Cardiac muscle cell (in vitro differentiated cells and primary cell): ENCODE data around the gene LRMDA. TPM values are rescaled to one million over a fixed set of nuclear protein-coding genes. Genes with fewer than 3 reads are reported as not detected.

Source experiments
- DNase-seq, 2 donors: peaks; one replicate each; pipeline versions ENCODE4 v3.0.0 to v3.0.0-alpha.2; 2010 to 2017; ENCODE audit warnings: low read depth in 1 of 2, low spot score in 1 of 2
- H3K27ac ChIP-seq: fragments of 200-600 bp; sonication (generic); 2 replicates; pipeline ENCODE4 v1.5.1; 2016
- H3K27me3 ChIP-seq: fragments of 200-600 bp; sonication (generic); 2 replicates; pipeline ENCODE4 v1.6.0; 2016; ENCODE audit warnings: control low read depth
- H3K36me3 ChIP-seq: fragments of 200-600 bp; sonication (generic); 2 replicates; pipeline ENCODE4 v1.5.1; 2016; ENCODE audit warnings: control low read depth
- H3K4me1 ChIP-seq: fragments of 200-600 bp; sonication (generic); 2 replicates; pipeline ENCODE4 v1.8.1; 2017; ENCODE audit warnings: low read depth, mild to moderate bottlenecking, mixed run types
- H3K4me3 ChIP-seq: fragments of 200-600 bp; sonication (generic); 2 replicates; pipeline ENCODE4 v1.5.1; 2016; ENCODE audit warnings: mild to moderate bottlenecking
- H3K9me3 ChIP-seq: fragments of 200-600 bp; sonication (generic); 2 replicates; pipeline ENCODE4 v1.5.1; 2017; ENCODE audit warnings: low read depth, mild to moderate bottlenecking, control low read depth
- CTCF ChIP-seq: IDR thresholded peaks from 2 replicates; pipeline ENCODE4 v1.5.1; 2012; ENCODE audit warnings: low read depth, mild to moderate bottlenecking, low read length
- polyA plus RNA-seq: library from polyadenylated mRNA; unstranded; fragments of >200 nt; fragmentation: Nextera tagmentation; extraction: Ambion mirVana; gene quantifications from 2 replicates; pipeline ENCODE4 v1.2.1, GENCODE V29; 2016
- total RNA-seq: library from RNA; depleted of rRNA; stranded (reverse); fragments of >200 nt; gene quantifications from 2 replicates; pipeline ENCODE4 v1.2.3, GENCODE V29; 2016

LRMDA gene
- total and polyA plus RNA-seq, 2 experiments from 2014 or later: 6.2 to 11.7 TPM

GRCh38 chr10:75957314-75958120 lies 526.1 kb downstream of the LRMDA start:
- Histone ChIP-seq H3K27me3 (no peaks in the 10 kb centered on the region), H3K9me3 (no peaks in the 10 kb centered on the region), H3K4me3 (no peak overlapping the region), H3K36me3 (no peaks in the 10 kb centered on the region), H3K27ac (no peak overlapping the region), H3K4me1 (no peaks in the 10 kb centered on the region)
- DNase-seq: no peak
- no peak for TF ChIP-seq CTCF

GRCh38 chr10:75959209-75959608 lies 527.8 kb downstream of the LRMDA start:
- no peak for TF ChIP-seq CTCF
- Histone ChIP-seq H3K36me3 (no peaks in the 10 kb centered on the region), H3K4me1 (no peaks in the 10 kb centered on the region), H3K4me3 (no peak overlapping the region), H3K9me3 (no peaks in the 10 kb centered on the region), H3K27ac (no peak overlapping the region), H3K27me3 (no peaks in the 10 kb centered on the region)
- DNase-seq: peak in 1 of 2 donors; percentile 58

DNA sequence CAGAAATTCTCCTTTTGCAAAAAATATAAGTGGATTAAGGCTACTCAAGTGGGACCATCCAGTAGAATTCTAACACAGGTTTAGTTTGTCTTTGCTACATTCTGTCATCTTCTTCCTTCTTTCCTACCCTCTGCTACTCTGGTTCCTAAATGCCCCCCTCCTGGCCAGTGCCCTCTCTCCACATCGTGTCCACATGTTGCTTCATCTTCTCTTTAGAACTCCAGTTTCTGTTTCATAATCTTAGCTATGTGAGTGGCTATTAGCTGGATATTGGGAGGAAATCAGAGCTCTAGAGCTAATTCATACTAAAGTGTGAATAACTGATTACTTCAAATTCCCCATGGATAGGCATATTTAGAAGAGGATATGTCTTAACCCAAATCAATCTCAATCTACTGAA lies 528.5 kb downstream of the LRMDA start:
- H3K4me1 ChIP-seq: no peaks in the 10 kb centered on the region
- H3K4me3 ChIP-seq: no peak overlapping the region
- no peaks in the 10 kb centered on the region for H3K27me3 ChIP-seq
- no peak for TF ChIP-seq CTCF
- no peaks in the 10 kb centered on the region for H3K36me3 ChIP-seq
- H3K27ac ChIP-seq: no peak overlapping the region
- no peaks in the 10 kb centered on the region for H3K9me3 ChIP-seq
- no peak for DNase-seq

- Histone ChIP-seq H3K36me3 (no peaks in the 10 kb centered on the region), H3K9me3 (no peaks in the 10 kb centered on the region), H3K27ac (no peak overlapping the region), H3K4me3 (no peak overlapping the region), H3K4me1 (no peaks in the 10 kb centered on the region), H3K27me3 (no peaks in the 10 kb centered on the region)
- DNase-seq: no peak
- no peak for TF ChIP-seq CTCF
Observed at GRCh38 chr10:75962395-75963061, 531.1 kb downstream of the LRMDA start.

GRCh38 chr10:75967491-75967890 lies 536.1 kb downstream of the LRMDA start:
- no peak for TF ChIP-seq CTCF
- Histone ChIP-seq H3K4me3 (no peak overlapping the region), H3K36me3 (no peaks in the 10 kb centered on the region), H3K27ac (no peak overlapping the region), H3K4me1 (peaks cover 14% of the 10 kb centered on the region), H3K9me3 (no peaks in the 10 kb centered on the region), H3K27me3 (no peaks in the 10 kb centered on the region)
- no peak for DNase-seq
